ENCODE data around the gene CDKAL1.

DNA sequence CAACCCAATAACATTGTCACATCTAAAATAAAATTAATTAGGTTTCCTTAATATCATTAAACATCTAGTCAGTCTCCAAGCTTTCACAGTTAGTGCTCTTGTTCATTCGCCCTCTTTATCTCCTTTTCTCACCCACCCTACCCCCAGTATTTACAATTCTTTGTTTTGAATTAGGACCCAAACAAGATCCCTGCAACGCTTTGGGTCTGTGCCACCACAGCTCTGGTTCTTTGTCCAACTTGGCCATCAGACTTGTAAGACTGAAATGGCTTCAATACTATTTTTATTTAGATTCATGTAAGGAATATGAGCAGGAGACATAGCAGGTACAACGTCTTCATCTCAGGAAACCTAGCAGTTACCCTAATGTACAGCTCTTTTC lies 276.5 kb downstream of the CDKAL1 start:
- TF ChIP-seq, protein P1, sequence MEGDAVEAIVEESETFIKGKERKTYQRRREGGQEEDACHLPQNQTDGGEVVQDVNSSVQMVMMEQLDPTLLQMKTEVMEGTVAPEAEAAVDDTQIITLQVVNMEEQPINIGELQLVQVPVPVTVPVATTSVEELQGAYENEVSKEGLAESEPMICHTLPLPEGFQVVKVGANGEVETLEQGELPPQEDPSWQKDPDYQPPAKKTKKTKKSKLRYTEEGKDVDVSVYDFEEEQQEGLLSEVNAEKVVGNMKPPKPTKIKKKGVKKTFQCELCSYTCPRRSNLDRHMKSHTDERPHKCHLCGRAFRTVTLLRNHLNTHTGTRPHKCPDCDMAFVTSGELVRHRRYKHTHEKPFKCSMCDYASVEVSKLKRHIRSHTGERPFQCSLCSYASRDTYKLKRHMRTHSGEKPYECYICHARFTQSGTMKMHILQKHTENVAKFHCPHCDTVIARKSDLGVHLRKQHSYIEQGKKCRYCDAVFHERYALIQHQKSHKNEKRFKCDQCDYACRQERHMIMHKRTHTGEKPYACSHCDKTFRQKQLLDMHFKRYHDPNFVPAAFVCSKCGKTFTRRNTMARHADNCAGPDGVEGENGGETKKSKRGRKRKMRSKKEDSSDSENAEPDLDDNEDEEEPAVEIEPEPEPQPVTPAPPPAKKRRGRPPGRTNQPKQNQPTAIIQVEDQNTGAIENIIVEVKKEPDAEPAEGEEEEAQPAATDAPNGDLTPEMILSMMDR (conservative IDR thresholded peaks at IDR 0.05; ENCODE audit: low read depth, low read length), result no peak
- TF ChIP-seq EZH2phosphoT487 (IDR thresholded peaks at IDR 0.05; ENCODE audit: borderline replicate concordance, low read length) (no peak), EZH2 (IDR thresholded peaks at IDR 0.05; ENCODE audit: low read length, unreplicated experiment) (no peak)
